Measurements from ENCODE around the gene SMG5. TPM values are rescaled to one million over a fixed set of nuclear protein-coding genes. Genes with fewer than 3 reads are reported as not detected.

The SMG5 gene
- total and polyA plus RNA-seq, 2 experiments from 2014 or later = 25.9 to 118 TPM

DNA sequence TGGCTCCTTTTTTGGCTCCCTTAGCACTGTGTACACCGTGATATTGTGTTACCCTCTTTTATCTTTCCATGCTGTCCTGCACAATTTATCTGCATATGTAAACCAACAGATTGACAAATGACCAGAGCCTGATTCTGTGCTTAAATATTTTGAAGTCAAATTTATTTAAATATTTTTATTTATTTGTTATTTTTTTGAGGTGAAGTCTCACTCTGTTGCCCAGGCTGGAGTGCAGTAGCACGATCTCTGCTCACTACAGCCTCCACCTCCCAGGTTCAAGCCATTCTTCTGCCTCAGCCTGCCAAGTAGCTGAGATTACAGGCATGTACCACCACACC, 57.0 kb downstream of the SMG5 start (continued):
- TF ChIP-seq, protein P1, sequence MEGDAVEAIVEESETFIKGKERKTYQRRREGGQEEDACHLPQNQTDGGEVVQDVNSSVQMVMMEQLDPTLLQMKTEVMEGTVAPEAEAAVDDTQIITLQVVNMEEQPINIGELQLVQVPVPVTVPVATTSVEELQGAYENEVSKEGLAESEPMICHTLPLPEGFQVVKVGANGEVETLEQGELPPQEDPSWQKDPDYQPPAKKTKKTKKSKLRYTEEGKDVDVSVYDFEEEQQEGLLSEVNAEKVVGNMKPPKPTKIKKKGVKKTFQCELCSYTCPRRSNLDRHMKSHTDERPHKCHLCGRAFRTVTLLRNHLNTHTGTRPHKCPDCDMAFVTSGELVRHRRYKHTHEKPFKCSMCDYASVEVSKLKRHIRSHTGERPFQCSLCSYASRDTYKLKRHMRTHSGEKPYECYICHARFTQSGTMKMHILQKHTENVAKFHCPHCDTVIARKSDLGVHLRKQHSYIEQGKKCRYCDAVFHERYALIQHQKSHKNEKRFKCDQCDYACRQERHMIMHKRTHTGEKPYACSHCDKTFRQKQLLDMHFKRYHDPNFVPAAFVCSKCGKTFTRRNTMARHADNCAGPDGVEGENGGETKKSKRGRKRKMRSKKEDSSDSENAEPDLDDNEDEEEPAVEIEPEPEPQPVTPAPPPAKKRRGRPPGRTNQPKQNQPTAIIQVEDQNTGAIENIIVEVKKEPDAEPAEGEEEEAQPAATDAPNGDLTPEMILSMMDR (conservative IDR thresholded peaks at IDR 0.05; ENCODE audit: low read depth in 2 of 2) = no peak
- no peak for TF ChIP-seq ZNF114 (CRISPR knock-in tag; IDR thresholded peaks at IDR 0.05)
- no peak for TF ChIP-seq ZNF331 (CRISPR knock-in tag; IDR thresholded peaks at IDR 0.05; ENCODE audit: low read depth)
- TF ChIP-seq NANOG (IDR thresholded peaks at IDR 0.05; ENCODE audit: borderline replicate concordance) = no peak
- TF ChIP-seq EZH2 (IDR thresholded peaks at IDR 0.05; ENCODE audit: low read depth, unreplicated experiment) = no peak
- TF ChIP-seq CREB1 (CRISPR knock-in tag; IDR thresholded peaks at IDR 0.05; ENCODE audit: low read depth) = no peak

DNA sequence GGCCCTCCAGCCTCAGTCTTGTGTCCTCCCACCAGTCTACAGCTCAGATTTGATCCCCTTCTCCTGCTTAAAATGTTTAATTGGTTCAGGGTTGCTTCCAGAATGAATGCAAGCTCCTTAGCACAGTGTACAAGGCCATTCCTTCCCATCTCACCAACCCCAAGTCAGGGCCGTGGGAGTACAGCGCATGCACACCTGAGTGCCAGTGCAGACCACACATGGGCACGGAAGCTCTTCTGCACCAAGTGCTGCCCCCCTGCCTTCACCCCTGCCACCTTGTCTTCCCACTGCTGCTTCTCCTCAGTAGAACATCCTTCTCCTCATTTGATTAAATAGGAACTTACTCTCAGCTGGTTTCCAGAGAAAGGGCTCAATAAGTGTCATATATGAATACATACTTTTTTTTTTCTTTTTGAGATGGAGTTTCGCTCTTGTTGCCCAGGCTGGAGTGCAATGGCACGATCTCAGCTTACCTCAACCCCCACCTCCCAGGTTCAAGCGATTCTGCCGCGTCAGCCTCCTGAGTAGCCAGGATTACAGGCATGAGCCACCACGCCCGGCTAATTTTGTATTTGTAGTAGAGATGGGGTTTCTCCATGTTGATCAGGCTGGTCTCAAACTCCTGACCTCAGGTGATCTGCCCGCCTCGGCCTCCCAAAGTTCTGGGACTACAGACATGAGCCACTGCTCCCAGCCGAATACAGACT, 60.5 kb downstream of the SMG5 start:
- H3K27me3 Mint-ChIP-seq (ENCODE audit: insufficient read depth, low read depth, poor library complexity) = peaks cover 1% of the 10 kb centered on the region
- Histone ChIP-seq H3K27me3 (ENCODE audit: insufficient read depth) (no peaks in the 10 kb centered on the region), H3K27ac (ENCODE audit: low read depth) (no peak overlapping the region), H3K36me3 (ENCODE audit: insufficient read depth) (peaks cover 17% of the 10 kb centered on the region; the same call in 1 of the 2 replicates), H3K4me2 (no peak overlapping the region), H3K9me2 (ENCODE audit: insufficient read depth) (no peaks in the 10 kb centered on the region), H2AFZ (no peak overlapping the region), H3F3A (replicated peaks; ENCODE audit: low read depth) (peaks cover 14% of the 10 kb centered on the region; the same call in 1 of the 2 replicates), H3K4me3 (no peak overlapping the region), H3K4me1 (ENCODE audit: insufficient read depth) (no peaks in the 10 kb centered on the region), H3K79me2 (replicated peaks; ENCODE audit: insufficient read depth) (peaks cover 37% of the 10 kb centered on the region), H4K20me1 (replicated peaks; ENCODE audit: insufficient read depth) (peaks cover 14% of the 10 kb centered on the region; the same call in 1 of the 2 replicates)
- no peaks in the 10 kb centered on the region for H3K9me3 Mint-ChIP-seq
- no peak overlapping the region; the same call in 2 of the 3 replicates for H3K4me3 Mint-ChIP-seq
- ATAC-seq (no peak), DNase-seq (ENCODE audit: low spot score) (no peak)
- peaks cover 59% of the 10 kb centered on the region for H3K36me3 Mint-ChIP-seq (ENCODE audit: low read depth)
- H3K4me1 Mint-ChIP-seq = peaks cover 4% of the 10 kb centered on the region; the same call in 2 of the 3 replicates
- no peak overlapping the region for H3K27ac Mint-ChIP-seq
- TF ChIP-seq JUNB (IDR thresholded peaks at IDR 0.05; ENCODE audit: unreplicated experiment) (no peak), NANOG (IDR thresholded peaks at IDR 0.05; ENCODE audit: borderline replicate concordance) (no peak), EZH2 (IDR thresholded peaks at IDR 0.05; ENCODE audit: low read depth, unreplicated experiment) (no peak), ZNF114 (CRISPR knock-in tag; IDR thresholded peaks at IDR 0.05) (no peak), EZH2phosphoT487 (IDR thresholded peaks at IDR 0.05; ENCODE audit: unreplicated experiment) (no peak), STAT1 (IDR thresholded peaks at IDR 0.05; ENCODE audit: unreplicated experiment) (no peak), ZNF462 (CRISPR knock-in tag; IDR thresholded peaks at IDR 0.05) (no peak), CREB1 (CRISPR knock-in tag; IDR thresholded peaks at IDR 0.05; ENCODE audit: low read depth) (no peak), ZNF331 (CRISPR knock-in tag; IDR thresholded peaks at IDR 0.05; ENCODE audit: low read depth) (no peak)
- TF ChIP-seq, protein P1 (conservative IDR thresholded peaks at IDR 0.05; ENCODE audit: low read depth in 2 of 2) = no peak

Data from GM23338 (cell line).